ENCODE data around the gene SLC36A3. TPM values are rescaled to one million over a fixed set of nuclear protein-coding genes. Genes with fewer than 3 reads are reported as not detected.

Gene SLC36A3
- total RNA-seq, 1 experiment from 2014 or later, result not detected

GRCh38 chr5:151245680-151246219 lies 57.8 kb downstream of the SLC36A3 start:
- BruUV-seq (replicated peaks), result no TSS peak
- intact Hi-C loops (cut with micrococcal nuclease), result no loop called here
- no peaks in the 10 kb centered on the region for H3K79me2 ChIP-seq (ENCODE audit: insufficient read depth, low read length)
- H3K4me3 ChIP-seq (replicated peaks in 1 of 2; ENCODE audit: low read depth in 1 of 2, low read length in 2 of 2), result no peak overlapping the region
- DNase-seq (ENCODE audit: low read depth, low spot score) (no peak), ATAC-seq (no peak)
- no peaks in the 10 kb centered on the region for H3K9me2 ChIP-seq (ENCODE audit: insufficient read depth)
- no peak overlapping the region for H3K27ac ChIP-seq (ENCODE audit: low read depth, low read length)
- CTCF ChIA-PET, result no interaction called here
- H3K27me3 ChIP-seq (ENCODE audit: insufficient read depth, low read length), result no peaks in the 10 kb centered on the region
- no peaks in the 10 kb centered on the region for H3K9me3 ChIP-seq (ENCODE audit: control insufficient read depth in 1 of 2, insufficient read depth in 1 of 2, low read depth in 1 of 2, low read length in 2 of 2)
- no peak overlapping the region for H2AFZ ChIP-seq (ENCODE audit: low read depth, low read length, poor library complexity, severe bottlenecking)
- no peaks in the 10 kb centered on the region for H3K36me3 ChIP-seq (ENCODE audit: control insufficient read depth in 1 of 2, insufficient read depth in 2 of 2, low read length in 2 of 2)
- TF ChIP-seq ZFX (IDR thresholded peaks at IDR 0.05) (no peak), EZH2 (IDR thresholded peaks at IDR 0.05) (no peak), JUND (IDR thresholded peaks at IDR 0.05) (no peak), ATF3 (IDR thresholded peaks at IDR 0.05) (no peak), SIN3A (IDR thresholded peaks at IDR 0.05; ENCODE audit: low read depth) (no peak), MAX (IDR thresholded peaks at IDR 0.05) (no peak), POLR2A (IDR thresholded peaks at IDR 0.05; ENCODE audit: borderline replicate concordance, extremely low read depth, insufficient read depth, insufficient read length) (no peak), EGR1 (IDR thresholded peaks at IDR 0.05; ENCODE audit: low read depth) (no peak), ELF1 (IDR thresholded peaks at IDR 0.05; ENCODE audit: borderline replicate concordance, low read depth) (no peak), YY1 (IDR thresholded peaks at IDR 0.05; ENCODE audit: extremely low read depth, insufficient replicate concordance, low read depth, low read length) (no peak), SRF (IDR thresholded peaks at IDR 0.05; ENCODE audit: low read depth) (no peak), ZBTB33 (IDR thresholded peaks at IDR 0.05; ENCODE audit: extremely low read depth, insufficient replicate concordance, low read length) (no peak), CEBPB (IDR thresholded peaks at IDR 0.05; ENCODE audit: low read depth) (no peak), TCF7L2 (IDR thresholded peaks at IDR 0.05; ENCODE audit: borderline replicate concordance, extremely low read depth, insufficient read depth, insufficient read length) (no peak), EZH2phosphoT487 (IDR thresholded peaks at IDR 0.05; ENCODE audit: borderline replicate concordance) (no peak), REST (IDR thresholded peaks at IDR 0.05; ENCODE audit: low read depth) (no peak)
- POLR2A ChIA-PET, result no interaction called here
- H3K4me2 ChIP-seq (ENCODE audit: low read length), result no peak overlapping the region
- H3K9ac ChIP-seq (ENCODE audit: low read length), result no peak overlapping the region
- no peaks in the 10 kb centered on the region for H4K20me1 ChIP-seq (ENCODE audit: insufficient read depth)
- RAD21 ChIA-PET (ENCODE audit: low non-redundant PET in 1 of 2, low total read pairs in 2 of 2, uncharacterized antibody in 2 of 2, unreplicated experiment in 2 of 2), result no interaction called here
- peaks cover 6 to 8% of the 10 kb centered on the region in 2 experiments; a peak in 2 of 4 replicates for H3K4me1 ChIP-seq (ENCODE audit: control insufficient read depth in 1 of 2, insufficient read depth in 2 of 2, low read length in 2 of 2)
